ENCODE measurements around the gene RASSF4.

Gene RASSF4

GRCh38 chr10:44927352-44927751, 32.2 kb upstream of the RASSF4 start:
- DNase-seq (ENCODE audit: low read depth in 2 of 2), result no peak

- DNase-seq (ENCODE audit: low read depth in 2 of 2), result no peak
Observed at GRCh38 chr10:44928462-44928861, 31.1 kb upstream of the RASSF4 start.

GRCh38 chr10:44929356-44930255, 30.0 kb upstream of the RASSF4 start:
- no peak for DNase-seq (ENCODE audit: low read depth in 2 of 2)

- DNase-seq (ENCODE audit: low read depth in 2 of 2), result no peak
Observed at GRCh38 chr10:44930904-44931620, 28.5 kb upstream of the RASSF4 start.

GRCh38 chr10:44931621-44932516, 27.7 kb upstream of the RASSF4 start:
- DNase-seq (ENCODE audit: low read depth in 2 of 2), result no peak

GRCh38 chr10:44932517-44933450, 26.8 kb upstream of the RASSF4 start:
- DNase-seq (ENCODE audit: low read depth in 2 of 2), result peak; percentile 60 to 64

- no peak for DNase-seq (ENCODE audit: low read depth in 2 of 2)
Observed at GRCh38 chr10:44933451-44934321, 25.9 kb upstream of the RASSF4 start.

- DNase-seq (ENCODE audit: low read depth in 2 of 2), result no peak
Observed at GRCh38 chr10:44934416-44935200, 25.0 kb upstream of the RASSF4 start.

GRCh38 chr10:44935201-44935965, 24.2 kb upstream of the RASSF4 start:
- DNase-seq (ENCODE audit: low read depth in 2 of 2), result no peak

GRCh38 chr10:44935966-44936295, 23.7 kb upstream of the RASSF4 start:
- no peak for DNase-seq (ENCODE audit: low read depth in 2 of 2)

GRCh38 chr10:44936314-44936975, 23.2 kb upstream of the RASSF4 start:
- DNase-seq (ENCODE audit: low read depth in 2 of 2), result no peak

GRCh38 chr10:44937196-44938005, 22.2 kb upstream of the RASSF4 start:
- no peak for DNase-seq (ENCODE audit: low read depth in 2 of 2)

- no peak for DNase-seq (ENCODE audit: low read depth in 2 of 2)
Observed at GRCh38 chr10:44938956-44939355, 20.6 kb upstream of the RASSF4 start.

GRCh38 chr10:44939691-44940401, 19.8 kb upstream of the RASSF4 start:
- DNase-seq (ENCODE audit: low read depth in 2 of 2), result no peak

GRCh38 chr10:44944354-44944753, 15.2 kb upstream of the RASSF4 start:
- no peak for DNase-seq (ENCODE audit: low read depth in 2 of 2)

GRCh38 chr10:44946205-44946604, 13.4 kb upstream of the RASSF4 start:
- no peak for DNase-seq (ENCODE audit: low read depth in 2 of 2)

All from stimulated activated CD8-positive, alpha-beta memory T cell treated with anti-CD3 and anti-CD28 coated beads, Interleukin-7, amount 100 ng/mL, for 4 hours (primary cell).